ENCODE measurements around the gene ICAM4. TPM values are rescaled to one million over a fixed set of nuclear protein-coding genes. Genes with fewer than 3 reads are reported as not detected.

ICAM4 gene
- total and polyA plus RNA-seq, 2 donors, result 3.1 to 3.8 TPM

- Histone ChIP-seq H3K27me3 (ENCODE audit: control insufficient read depth in 2 of 2, insufficient read depth in 1 of 2, low read length in 1 of 2) (no peaks in the 10 kb centered on the region), H3K27ac (ENCODE audit: low read depth in 1 of 2, low read length in 1 of 2) (peak within 1 kb of the TSS; percentile 80 to 87), H3K4me1 (ENCODE audit: control insufficient read depth in 2 of 2, insufficient read depth in 2 of 2, low read length in 2 of 2) (peaks cover 3 to 12% of the 10 kb centered on the region in 2 donors), H3K9me3 (ENCODE audit: control insufficient read depth in 2 of 2, insufficient read depth in 1 of 2, low read length in 1 of 2) (no peaks in the 10 kb centered on the region), H3K4me3 (ENCODE audit: low read length in 2 of 2) (peak within 1 kb of the TSS; percentile 64 to 98), H3K36me3 (ENCODE audit: control insufficient read depth in 2 of 2, insufficient read depth in 2 of 2, low read length in 1 of 2) (peaks cover 21 to 23% of the 10 kb centered on the region in 2 donors)
- WGBS, result 1% methylated on average over 77 of the region's 77 CpGs
- peak; percentile 90 to 99 (median 97) for DNase-seq (ENCODE audit: low read depth in 6 of 9, low spot score in 9 of 9)
Measured at GRCh38 chr19:10251792-10252694, 34.7 kb upstream of the ICAM4 start, which contains the start of gene MRPL4. Gene MRPL4, plus strand, starts transcription at chr19:10252214. Its CDS starts 40 bp downstream, at chr19:10252254.

- no peaks in the 10 kb centered on the region for H3K27me3 ChIP-seq (ENCODE audit: control insufficient read depth in 2 of 2, insufficient read depth in 1 of 2, low read length in 1 of 2)
- H3K4me3 ChIP-seq (ENCODE audit: low read length in 2 of 2), result peak overlapping the region; percentile 64 to 98
- WGBS, result 37% methylated on average over 8 of the region's 8 CpGs
- DNase-seq (ENCODE audit: low read depth in 6 of 9, low spot score in 9 of 9), result no peak
- peaks cover 28 to 30% of the 10 kb centered on the region in 2 donors for H3K36me3 ChIP-seq (ENCODE audit: control insufficient read depth in 2 of 2, insufficient read depth in 2 of 2, low read length in 1 of 2)
- no peaks in the 10 kb centered on the region for H3K9me3 ChIP-seq (ENCODE audit: control insufficient read depth in 2 of 2, insufficient read depth in 1 of 2, low read length in 1 of 2)
- H3K27ac ChIP-seq (ENCODE audit: low read depth in 1 of 2, low read length in 1 of 2), result peak overlapping the region; percentile 80 to 87
- H3K4me1 ChIP-seq (ENCODE audit: control insufficient read depth in 2 of 2, insufficient read depth in 2 of 2, low read length in 2 of 2), result peaks cover 3 to 12% of the 10 kb centered on the region in 2 donors
Measured at GRCh38 chr19:10252707-10253106, 34.0 kb upstream of the ICAM4 start.

GRCh38 chr19:10254244-10254643 lies 32.5 kb upstream of the ICAM4 start:
- peaks cover 3 to 19% of the 10 kb centered on the region in 2 donors for H3K4me1 ChIP-seq (ENCODE audit: control insufficient read depth in 2 of 2, insufficient read depth in 2 of 2, low read length in 2 of 2)
- H3K27ac ChIP-seq (ENCODE audit: low read depth in 1 of 2, low read length in 1 of 2), result no peak overlapping the region
- H3K9me3 ChIP-seq (ENCODE audit: control insufficient read depth in 2 of 2, insufficient read depth in 1 of 2, low read length in 1 of 2), result no peaks in the 10 kb centered on the region
- H3K27me3 ChIP-seq (ENCODE audit: control insufficient read depth in 2 of 2, insufficient read depth in 1 of 2, low read length in 1 of 2), result no peaks in the 10 kb centered on the region
- peaks cover 40 to 41% of the 10 kb centered on the region in 2 donors for H3K36me3 ChIP-seq (ENCODE audit: control insufficient read depth in 2 of 2, insufficient read depth in 2 of 2, low read length in 1 of 2)
- over 99% methylated on average over 3 of the region's 3 CpGs for WGBS
- no peak for DNase-seq (ENCODE audit: low read depth in 6 of 9, low spot score in 9 of 9)
- no peak overlapping the region for H3K4me3 ChIP-seq (ENCODE audit: low read length in 2 of 2)

GRCh38 chr19:10255358-10255757 lies 31.4 kb upstream of the ICAM4 start:
- no peak for DNase-seq (ENCODE audit: low read depth in 6 of 9, low spot score in 9 of 9)
- no peaks in the 10 kb centered on the region for H3K9me3 ChIP-seq (ENCODE audit: control insufficient read depth in 2 of 2, insufficient read depth in 1 of 2, low read length in 1 of 2)
- no peak overlapping the region for H3K4me3 ChIP-seq (ENCODE audit: low read length in 2 of 2)
- no peak overlapping the region for H3K27ac ChIP-seq (ENCODE audit: low read depth in 1 of 2, low read length in 1 of 2)
- no peaks in the 10 kb centered on the region for H3K27me3 ChIP-seq (ENCODE audit: control insufficient read depth in 2 of 2, insufficient read depth in 1 of 2, low read length in 1 of 2)
- 97% methylated on average over 2 of the region's 2 CpGs for WGBS
- H3K4me1 ChIP-seq (ENCODE audit: control insufficient read depth in 2 of 2, insufficient read depth in 2 of 2, low read length in 2 of 2), result peaks cover 3 to 19% of the 10 kb centered on the region in 2 donors
- peaks cover 45 to 51% of the 10 kb centered on the region in 2 donors for H3K36me3 ChIP-seq (ENCODE audit: control insufficient read depth in 2 of 2, insufficient read depth in 2 of 2, low read length in 1 of 2)

- Histone ChIP-seq H3K4me3 (ENCODE audit: low read length in 2 of 2) (no peak overlapping the region), H3K4me1 (ENCODE audit: control insufficient read depth in 2 of 2, insufficient read depth in 2 of 2, low read length in 2 of 2) (peaks cover 3 to 14% of the 10 kb centered on the region in 2 donors), H3K36me3 (ENCODE audit: control insufficient read depth in 2 of 2, insufficient read depth in 2 of 2, low read length in 1 of 2) (peaks cover 45 to 51% of the 10 kb centered on the region in 2 donors), H3K27me3 (ENCODE audit: control insufficient read depth in 2 of 2, insufficient read depth in 1 of 2, low read length in 1 of 2) (no peaks in the 10 kb centered on the region), H3K9me3 (ENCODE audit: control insufficient read depth in 2 of 2, insufficient read depth in 1 of 2, low read length in 1 of 2) (no peaks in the 10 kb centered on the region), H3K27ac (ENCODE audit: low read depth in 1 of 2, low read length in 1 of 2) (no peak overlapping the region)
- DNase-seq (ENCODE audit: low read depth in 6 of 9, low spot score in 9 of 9), result no peak
- 94% methylated on average over 18 of the region's 18 CpGs for WGBS
Measured at GRCh38 chr19:10256551-10256950, 30.2 kb upstream of the ICAM4 start.

GRCh38 chr19:10256970-10257615 lies 29.7 kb upstream of the ICAM4 start:
- no peak for DNase-seq (ENCODE audit: low read depth in 6 of 9, low spot score in 9 of 9)
- Histone ChIP-seq H3K4me1 (ENCODE audit: control insufficient read depth in 2 of 2, insufficient read depth in 2 of 2, low read length in 2 of 2) (peaks cover 3 to 14% of the 10 kb centered on the region in 2 donors), H3K9me3 (ENCODE audit: control insufficient read depth in 2 of 2, insufficient read depth in 1 of 2, low read length in 1 of 2) (no peaks in the 10 kb centered on the region), H3K4me3 (ENCODE audit: low read length in 2 of 2) (no peak overlapping the region), H3K36me3 (ENCODE audit: control insufficient read depth in 2 of 2, insufficient read depth in 2 of 2, low read length in 1 of 2) (peaks cover 45 to 51% of the 10 kb centered on the region in 2 donors), H3K27me3 (ENCODE audit: control insufficient read depth in 2 of 2, insufficient read depth in 1 of 2, low read length in 1 of 2) (no peaks in the 10 kb centered on the region), H3K27ac (ENCODE audit: low read depth in 1 of 2, low read length in 1 of 2) (no peak overlapping the region)
- 96% methylated on average over 9 of the region's 9 CpGs for WGBS

- Histone ChIP-seq H3K9me3 (ENCODE audit: control insufficient read depth in 2 of 2, insufficient read depth in 1 of 2, low read length in 1 of 2) (no peaks in the 10 kb centered on the region), H3K27me3 (ENCODE audit: control insufficient read depth in 2 of 2, insufficient read depth in 1 of 2, low read length in 1 of 2) (no peaks in the 10 kb centered on the region), H3K36me3 (ENCODE audit: control insufficient read depth in 2 of 2, insufficient read depth in 2 of 2, low read length in 1 of 2) (peaks cover 45 to 51% of the 10 kb centered on the region in 2 donors), H3K27ac (ENCODE audit: low read depth in 1 of 2, low read length in 1 of 2) (no peak overlapping the region), H3K4me3 (ENCODE audit: low read length in 2 of 2) (no peak overlapping the region), H3K4me1 (ENCODE audit: control insufficient read depth in 2 of 2, insufficient read depth in 2 of 2, low read length in 2 of 2) (peaks cover 0 to 7% of the 10 kb centered on the region in 2 donors)
- no peak for DNase-seq (ENCODE audit: low read depth in 6 of 9, low spot score in 9 of 9)
- 97% methylated on average over 18 of the region's 18 CpGs for WGBS
Measured at GRCh38 chr19:10258080-10258710, 28.6 kb upstream of the ICAM4 start.

- Histone ChIP-seq H3K9me3 (ENCODE audit: control insufficient read depth in 2 of 2, insufficient read depth in 1 of 2, low read length in 1 of 2) (no peaks in the 10 kb centered on the region), H3K27me3 (ENCODE audit: control insufficient read depth in 2 of 2, insufficient read depth in 1 of 2, low read length in 1 of 2) (no peaks in the 10 kb centered on the region), H3K4me1 (ENCODE audit: control insufficient read depth in 2 of 2, insufficient read depth in 2 of 2, low read length in 2 of 2) (peaks cover 0 to 7% of the 10 kb centered on the region in 2 donors), H3K4me3 (ENCODE audit: low read length in 2 of 2) (no peak overlapping the region), H3K36me3 (ENCODE audit: control insufficient read depth in 2 of 2, insufficient read depth in 2 of 2, low read length in 1 of 2) (peaks cover 40 to 48% of the 10 kb centered on the region in 2 donors), H3K27ac (ENCODE audit: low read depth in 1 of 2, low read length in 1 of 2) (peak overlapping the region in 1 of 2 donors; percentile 8)
- DNase-seq (ENCODE audit: low read depth in 6 of 9, low spot score in 9 of 9), result peak; percentile 56 to 94 (median 85)
- WGBS, result 77% methylated on average over 32 of the region's 32 CpGs
Measured at GRCh38 chr19:10259162-10259905, 27.4 kb upstream of the ICAM4 start.

Data from thymus (tissue), 11 donors.